K562 treated with DMSO at 1 percent for 12 hours (cell line): ENCODE results near the gene MMRN1. TPM values are rescaled to one million over a fixed set of nuclear protein-coding genes. Genes with fewer than 3 reads are reported as not detected.

Experiments used
- total RNA-seq: library from RNA; unstranded; fragments of 300-600 nt; gene quantifications from 2 replicates; pipeline ENCODE4 v1.2.3, GENCODE V29; 2022; ENCODE audit not compliant: insufficient read depth

The MMRN1 gene, protein sequence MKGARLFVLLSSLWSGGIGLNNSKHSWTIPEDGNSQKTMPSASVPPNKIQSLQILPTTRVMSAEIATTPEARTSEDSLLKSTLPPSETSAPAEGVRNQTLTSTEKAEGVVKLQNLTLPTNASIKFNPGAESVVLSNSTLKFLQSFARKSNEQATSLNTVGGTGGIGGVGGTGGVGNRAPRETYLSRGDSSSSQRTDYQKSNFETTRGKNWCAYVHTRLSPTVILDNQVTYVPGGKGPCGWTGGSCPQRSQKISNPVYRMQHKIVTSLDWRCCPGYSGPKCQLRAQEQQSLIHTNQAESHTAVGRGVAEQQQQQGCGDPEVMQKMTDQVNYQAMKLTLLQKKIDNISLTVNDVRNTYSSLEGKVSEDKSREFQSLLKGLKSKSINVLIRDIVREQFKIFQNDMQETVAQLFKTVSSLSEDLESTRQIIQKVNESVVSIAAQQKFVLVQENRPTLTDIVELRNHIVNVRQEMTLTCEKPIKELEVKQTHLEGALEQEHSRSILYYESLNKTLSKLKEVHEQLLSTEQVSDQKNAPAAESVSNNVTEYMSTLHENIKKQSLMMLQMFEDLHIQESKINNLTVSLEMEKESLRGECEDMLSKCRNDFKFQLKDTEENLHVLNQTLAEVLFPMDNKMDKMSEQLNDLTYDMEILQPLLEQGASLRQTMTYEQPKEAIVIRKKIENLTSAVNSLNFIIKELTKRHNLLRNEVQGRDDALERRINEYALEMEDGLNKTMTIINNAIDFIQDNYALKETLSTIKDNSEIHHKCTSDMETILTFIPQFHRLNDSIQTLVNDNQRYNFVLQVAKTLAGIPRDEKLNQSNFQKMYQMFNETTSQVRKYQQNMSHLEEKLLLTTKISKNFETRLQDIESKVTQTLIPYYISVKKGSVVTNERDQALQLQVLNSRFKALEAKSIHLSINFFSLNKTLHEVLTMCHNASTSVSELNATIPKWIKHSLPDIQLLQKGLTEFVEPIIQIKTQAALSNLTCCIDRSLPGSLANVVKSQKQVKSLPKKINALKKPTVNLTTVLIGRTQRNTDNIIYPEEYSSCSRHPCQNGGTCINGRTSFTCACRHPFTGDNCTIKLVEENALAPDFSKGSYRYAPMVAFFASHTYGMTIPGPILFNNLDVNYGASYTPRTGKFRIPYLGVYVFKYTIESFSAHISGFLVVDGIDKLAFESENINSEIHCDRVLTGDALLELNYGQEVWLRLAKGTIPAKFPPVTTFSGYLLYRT
- not detected in 2 replicates for total RNA-seq

DNA sequence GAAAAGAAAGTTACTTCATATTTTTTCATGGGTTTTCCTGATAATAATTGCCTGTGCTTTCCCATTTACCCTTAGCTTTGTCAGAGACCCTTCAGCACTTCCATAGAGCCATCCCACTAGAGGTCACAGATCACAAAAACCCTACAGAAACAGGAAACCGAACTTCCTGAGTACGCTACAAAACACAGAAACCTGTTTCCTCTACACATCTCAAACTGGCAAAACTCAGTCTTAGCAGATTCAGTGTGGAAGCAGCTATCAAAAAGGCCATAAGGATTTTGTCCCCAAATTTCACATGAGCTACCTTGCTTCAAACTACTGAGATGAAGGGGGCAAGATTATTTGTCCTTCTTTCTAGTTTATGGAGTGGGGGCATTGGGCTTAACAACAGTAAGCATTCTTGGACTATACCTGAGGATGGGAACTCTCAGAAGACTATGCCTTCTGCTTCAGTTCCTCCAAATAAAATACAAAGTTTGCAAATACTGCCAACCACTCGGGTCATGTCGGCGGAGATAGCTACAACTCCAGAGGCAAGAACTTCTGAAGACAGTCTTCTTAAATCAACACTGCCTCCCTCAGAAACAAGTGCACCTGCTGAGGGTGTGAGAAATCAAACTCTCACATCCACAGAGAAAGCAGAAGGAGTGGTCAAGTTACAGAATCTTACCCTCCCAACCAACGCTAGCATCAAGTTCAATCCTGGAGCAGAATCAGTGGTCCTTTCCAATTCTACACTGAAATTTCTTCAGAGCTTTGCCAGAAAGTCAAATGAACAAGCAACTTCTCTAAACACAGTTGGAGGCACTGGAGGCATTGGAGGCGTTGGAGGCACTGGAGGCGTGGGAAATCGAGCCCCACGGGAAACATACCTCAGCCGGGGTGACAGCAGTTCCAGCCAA is at the start of gene MMRN1:
Gene MMRN1, plus strand, starts transcription at position 206 of the 902 bp plus-strand sequence. Its CDS starts 118 bp downstream, at position 324.

Other genes starting within 250 kb of the MMRN1 start
- 0.65 and 3.0 TPM in 2 replicates for gene SNCA, start 57.7 kb upstream of the MMRN1 start, total RNA-seq
- not detected in 2 replicates for gene CCSER1, start 232.5 kb downstream of the MMRN1 start, total RNA-seq